ENCODE measurements around the gene PHYKPL.

Gene PHYKPL

GRCh38 chr5:178244576-178244975 is 12.0 kb upstream of the PHYKPL start:
- Histone ChIP-seq H2AFZ (ENCODE audit: low read depth) (no peak overlapping the region), H4K20me1 (ENCODE audit: insufficient read depth) (no peaks in the 10 kb centered on the region), H3K36me3 (ENCODE audit: insufficient read depth) (no peaks in the 10 kb centered on the region), H3K4me2 (no peak overlapping the region), H3K27me3 (ENCODE audit: insufficient read depth, low read depth) (no peaks in the 10 kb centered on the region), H3K4me3 (IDR thresholded peaks at IDR 0.05; ENCODE audit: insufficient read depth, low read depth, low read length) (no peak overlapping the region), H3K27ac (no peak overlapping the region), H3K79me2 (ENCODE audit: insufficient read depth, low read depth) (no peaks in the 10 kb centered on the region), H3K9ac (no peak overlapping the region), H3K4me1 (ENCODE audit: low read depth, poor library complexity, severe bottlenecking) (no peaks in the 10 kb centered on the region)
- no peak for TF ChIP-seq CTCF (conservative IDR thresholded peaks at IDR 0.05; ENCODE audit: low read depth, low read length)

GRCh38 chr5:178242416-178242815 is 9.8 kb upstream of the PHYKPL start:
- TF ChIP-seq CTCF (conservative IDR thresholded peaks at IDR 0.05; ENCODE audit: low read depth, low read length): no peak
- Histone ChIP-seq H3K27me3 (ENCODE audit: insufficient read depth, low read depth) (no peaks in the 10 kb centered on the region), H3K4me2 (no peak overlapping the region), H4K20me1 (ENCODE audit: insufficient read depth) (no peaks in the 10 kb centered on the region), H3K9ac (no peak overlapping the region), H2AFZ (ENCODE audit: low read depth) (no peak overlapping the region), H3K79me2 (ENCODE audit: insufficient read depth, low read depth) (no peaks in the 10 kb centered on the region), H3K4me3 (IDR thresholded peaks at IDR 0.05; ENCODE audit: insufficient read depth, low read depth, low read length) (no peak overlapping the region), H3K4me1 (ENCODE audit: low read depth, poor library complexity, severe bottlenecking) (no peaks in the 10 kb centered on the region), H3K36me3 (ENCODE audit: insufficient read depth) (no peaks in the 10 kb centered on the region), H3K27ac (no peak overlapping the region)

GRCh38 chr5:178241688-178242231 is 9.2 kb upstream of the PHYKPL start:
- no peaks in the 10 kb centered on the region for H3K27me3 ChIP-seq (ENCODE audit: insufficient read depth, low read depth)
- no peaks in the 10 kb centered on the region for H3K4me1 ChIP-seq (ENCODE audit: low read depth, poor library complexity, severe bottlenecking)
- no peak overlapping the region for H3K9ac ChIP-seq
- no peaks in the 10 kb centered on the region for H3K36me3 ChIP-seq (ENCODE audit: insufficient read depth)
- no peak overlapping the region for H3K4me3 ChIP-seq (IDR thresholded peaks at IDR 0.05; ENCODE audit: insufficient read depth, low read depth, low read length)
- no peaks in the 10 kb centered on the region for H4K20me1 ChIP-seq (ENCODE audit: insufficient read depth)
- no peak overlapping the region for H3K27ac ChIP-seq
- no peak overlapping the region for H2AFZ ChIP-seq (ENCODE audit: low read depth)
- H3K4me2 ChIP-seq: no peak overlapping the region
- H3K79me2 ChIP-seq (ENCODE audit: insufficient read depth, low read depth): no peaks in the 10 kb centered on the region
- no peak for TF ChIP-seq CTCF (conservative IDR thresholded peaks at IDR 0.05; ENCODE audit: low read depth, low read length)

- Histone ChIP-seq H3K4me2 (no peak overlapping the region), H4K20me1 (ENCODE audit: insufficient read depth) (no peaks in the 10 kb centered on the region), H2AFZ (ENCODE audit: low read depth) (no peak overlapping the region), H3K4me1 (ENCODE audit: low read depth, poor library complexity, severe bottlenecking) (no peaks in the 10 kb centered on the region), H3K27me3 (ENCODE audit: insufficient read depth, low read depth) (no peaks in the 10 kb centered on the region), H3K79me2 (ENCODE audit: insufficient read depth, low read depth) (no peaks in the 10 kb centered on the region), H3K27ac (no peak overlapping the region), H3K36me3 (ENCODE audit: insufficient read depth) (no peaks in the 10 kb centered on the region), H3K9ac (no peak overlapping the region), H3K4me3 (IDR thresholded peaks at IDR 0.05; ENCODE audit: insufficient read depth, low read depth, low read length) (no peak overlapping the region)
- no peak for TF ChIP-seq CTCF (conservative IDR thresholded peaks at IDR 0.05; ENCODE audit: low read depth, low read length)
Observed at GRCh38 chr5:178241231-178241663, 8.6 kb upstream of the PHYKPL start.

Data from KMS-11 (cell line).